ENCODE data around the gene IHH. TPM values are rescaled to one million over a fixed set of nuclear protein-coding genes. Genes with fewer than 3 reads are reported as not detected.

Gene IHH
- total and polyA plus RNA-seq, 2 experiments from 2014 or later: 23.0 to 36.3 TPM

GRCh38 chr2:219041252-219041651, 19.5 kb downstream of the IHH start, which contains the start of gene CFAP65:
Gene CFAP65 (minus strand): TSS chr2:219041516. CDS start chr2:219039048, 2,468 bp downstream.
- peaks cover 36% of the 10 kb centered on the region for H3K27me3 ChIP-seq
- no peaks in the 10 kb centered on the region for H3K36me3 ChIP-seq (replicated peaks; ENCODE audit: insufficient read depth, low read depth)
- peak within 1 kb of the TSS; percentile 34 for H2AFZ ChIP-seq
- H4K20me1 ChIP-seq (ENCODE audit: insufficient read depth, poor library complexity, severe bottlenecking): no peaks in the 10 kb centered on the region
- DNase-seq (ENCODE audit: low spot score): peak; percentile 53
- no peak within 1 kb of the TSS for H3K27ac ChIP-seq
- peaks cover 10% of the 10 kb centered on the region for H3K4me1 ChIP-seq (ENCODE audit: insufficient read depth)
- no peaks in the 10 kb centered on the region for H3K9me2 ChIP-seq (replicated peaks; ENCODE audit: insufficient read depth)
- H3K9me3 ChIP-seq (ENCODE audit: low read depth): no peaks in the 10 kb centered on the region
- TF ChIP-seq CTCF (IDR thresholded peaks at IDR 0.05; ENCODE audit: poor library complexity) (no peak), EZH2phosphoT487 (IDR thresholded peaks at IDR 0.05; ENCODE audit: low read depth, severe bottlenecking, unreplicated experiment) (no peak), EZH2 (IDR thresholded peaks at IDR 0.05; ENCODE audit: borderline replicate concordance) (no peak)
- peak within 1 kb of the TSS; percentile 13 for H3K4me3 ChIP-seq
- peak within 1 kb of the TSS; percentile 75 for H3K4me2 ChIP-seq
- H3K79me2 ChIP-seq: no peaks in the 10 kb centered on the region
- 2% methylated on average over 21 of the region's 21 CpGs for WGBS (ENCODE audit: low lambda C conversion rate, missing lambda C conversion rate)

GRCh38 chr2:219038600-219038999, 22.1 kb downstream of the IHH start:
- H3K27ac ChIP-seq: peak overlapping the region; percentile 7
- 47% methylated on average over 1 of the region's 1 CpG for WGBS (ENCODE audit: low lambda C conversion rate, missing lambda C conversion rate)

GRCh38 chr2:219037783-219038499, 22.8 kb downstream of the IHH start:
- Histone ChIP-seq H3K4me2 (no peak overlapping the region), H3K27me3 (peaks cover 36% of the 10 kb centered on the region), H4K20me1 (ENCODE audit: insufficient read depth, poor library complexity, severe bottlenecking) (no peaks in the 10 kb centered on the region), H3K4me1 (ENCODE audit: insufficient read depth) (peaks cover 5% of the 10 kb centered on the region), H3K27ac (peak overlapping the region; percentile 31), H3K9me3 (ENCODE audit: low read depth) (no peaks in the 10 kb centered on the region), H3K9me2 (replicated peaks; ENCODE audit: insufficient read depth) (no peaks in the 10 kb centered on the region), H2AFZ (no peak overlapping the region), H3K79me2 (no peaks in the 10 kb centered on the region), H3K4me3 (no peak overlapping the region), H3K36me3 (replicated peaks; ENCODE audit: insufficient read depth, low read depth) (no peaks in the 10 kb centered on the region)
- DNase-seq (ENCODE audit: low spot score): peak; percentile 49
- TF ChIP-seq CTCF (IDR thresholded peaks at IDR 0.05; ENCODE audit: poor library complexity): no peak
- no peak for TF ChIP-seq EZH2 (IDR thresholded peaks at IDR 0.05; ENCODE audit: borderline replicate concordance)
- no peak for TF ChIP-seq EZH2phosphoT487 (IDR thresholded peaks at IDR 0.05; ENCODE audit: low read depth, severe bottlenecking, unreplicated experiment)
- WGBS (ENCODE audit: low lambda C conversion rate, missing lambda C conversion rate): 52% methylated on average over 8 of the region's 8 CpGs

More at GRCh38 chr2:219038600-219038999, 22.1 kb downstream of the IHH start:
- H3K4me3 ChIP-seq: no peak overlapping the region
- no peaks in the 10 kb centered on the region for H4K20me1 ChIP-seq (ENCODE audit: insufficient read depth, poor library complexity, severe bottlenecking)
- H3K4me2 ChIP-seq: no peak overlapping the region
- no peaks in the 10 kb centered on the region for H3K79me2 ChIP-seq
- no peaks in the 10 kb centered on the region for H3K36me3 ChIP-seq (replicated peaks; ENCODE audit: insufficient read depth, low read depth)
- TF ChIP-seq EZH2phosphoT487 (IDR thresholded peaks at IDR 0.05; ENCODE audit: low read depth, severe bottlenecking, unreplicated experiment) (no peak), EZH2 (IDR thresholded peaks at IDR 0.05; ENCODE audit: borderline replicate concordance) (no peak), CTCF (IDR thresholded peaks at IDR 0.05; ENCODE audit: poor library complexity) (no peak)
- H2AFZ ChIP-seq: no peak overlapping the region
- no peaks in the 10 kb centered on the region for H3K9me3 ChIP-seq (ENCODE audit: low read depth)
- peaks cover 33% of the 10 kb centered on the region for H3K27me3 ChIP-seq
- H3K4me1 ChIP-seq (ENCODE audit: insufficient read depth): peaks cover 10% of the 10 kb centered on the region
- no peaks in the 10 kb centered on the region for H3K9me2 ChIP-seq (replicated peaks; ENCODE audit: insufficient read depth)
- DNase-seq (ENCODE audit: low spot score): no peak
